GM12892 (cell line): Measurements from ENCODE around the gene CSGALNACT2.

Source experiments
- POLR2A ChIP-seq: IDR thresholded peaks from 2 replicates; pipeline ENCODE4 v1.6.1; 2011; ENCODE audit warnings: low read depth, low read length, control low read depth
- POLR2AphosphoS5 ChIP-seq: IDR thresholded peaks from 2 replicates; pipeline ENCODE4 v1.6.1; 2011; ENCODE audit warnings: low read depth, low read length, control low read depth
- TAF1 ChIP-seq: IDR thresholded peaks from 2 replicates; pipeline ENCODE4 v1.6.1; 2011; ENCODE audit warnings: low read depth, mild to moderate bottlenecking, control low read depth, low read length, borderline replicate concordance

GRCh38 chr10:43230101-43230908 is 92.1 kb downstream of the CSGALNACT2 start:
- TF ChIP-seq POLR2AphosphoS5 = no peak
- TF ChIP-seq TAF1 = no peak
- TF ChIP-seq POLR2A = no peak
